ENCODE measurements around the gene SEC61G. TPM values are rescaled to one million over a fixed set of nuclear protein-coding genes. Genes with fewer than 3 reads are reported as not detected.
A peak's percentile ranks its signal among the peaks of the same experiment; 100 is the strongest.

The SEC61G gene
- 105 TPM for total RNA-seq

DNA sequence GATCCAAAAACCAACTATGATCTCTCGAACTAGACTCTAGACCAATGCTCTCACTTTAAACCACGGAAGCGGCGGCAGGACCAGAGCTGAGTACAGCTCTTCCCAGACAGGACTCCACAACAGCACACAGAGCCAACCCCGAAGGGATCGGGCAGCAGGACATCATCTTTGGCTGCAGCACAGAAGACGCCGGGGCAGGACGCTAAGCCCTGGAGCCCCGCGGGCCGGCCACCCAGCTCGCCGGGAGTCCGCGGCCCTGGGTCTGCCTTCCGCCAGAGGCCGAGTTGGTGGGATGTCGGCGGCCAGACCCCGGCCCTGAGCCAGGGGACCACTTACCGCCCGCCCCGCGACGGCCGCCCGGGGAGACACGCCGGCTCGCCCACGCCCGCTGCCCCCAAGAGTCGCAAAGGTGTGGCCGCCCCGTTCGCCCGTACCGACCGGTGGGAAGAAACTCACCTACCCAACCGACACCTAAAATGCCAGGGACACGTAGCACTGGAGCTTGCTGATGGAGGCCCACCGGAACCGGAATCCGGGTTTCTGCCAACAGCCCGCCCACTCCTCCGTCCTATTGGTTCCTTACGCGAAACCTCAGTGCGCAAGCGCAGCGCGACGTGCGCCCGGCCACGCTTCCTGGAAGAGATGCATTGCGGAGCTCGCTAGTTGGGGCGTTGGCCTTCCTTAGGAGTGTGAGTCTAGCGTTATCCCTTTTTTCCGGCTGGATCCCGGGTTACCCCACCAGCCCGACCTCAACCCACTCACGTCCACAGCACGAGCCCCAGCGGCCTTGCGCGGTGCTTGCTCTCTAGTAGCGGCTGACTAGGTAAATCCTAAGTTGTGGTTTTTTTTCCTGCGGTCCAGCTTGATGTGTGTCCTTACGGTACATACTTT, at the start of gene SEC61G:
Gene SEC61G, minus strand, starts transcription at position 510 of the 891 bp plus-strand sequence. CDS start 1,623 bp downstream, outside the sequence.
- DNase-seq = peak; percentile 99

DNA sequence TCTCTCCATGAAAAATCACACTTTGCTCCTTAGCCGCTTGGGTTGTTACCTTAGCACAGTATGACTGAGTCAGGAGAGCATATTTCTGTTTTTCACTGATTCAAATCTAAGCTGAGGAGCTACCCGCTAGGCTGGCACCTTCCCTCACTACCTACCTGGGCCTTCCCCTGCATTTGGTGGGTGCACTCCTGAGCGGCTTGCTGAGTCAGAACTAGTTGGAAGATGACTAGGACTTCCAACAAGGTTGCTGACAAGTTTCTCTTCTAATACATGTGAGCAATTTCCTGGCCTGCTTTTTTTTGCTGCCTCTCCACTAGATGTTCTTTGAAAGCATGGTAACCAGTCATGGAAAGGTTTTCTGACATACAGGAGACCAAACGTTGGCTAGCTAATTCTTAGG, 43.8 kb upstream of the SEC61G start:
- DNase-seq = no peak

DNA sequence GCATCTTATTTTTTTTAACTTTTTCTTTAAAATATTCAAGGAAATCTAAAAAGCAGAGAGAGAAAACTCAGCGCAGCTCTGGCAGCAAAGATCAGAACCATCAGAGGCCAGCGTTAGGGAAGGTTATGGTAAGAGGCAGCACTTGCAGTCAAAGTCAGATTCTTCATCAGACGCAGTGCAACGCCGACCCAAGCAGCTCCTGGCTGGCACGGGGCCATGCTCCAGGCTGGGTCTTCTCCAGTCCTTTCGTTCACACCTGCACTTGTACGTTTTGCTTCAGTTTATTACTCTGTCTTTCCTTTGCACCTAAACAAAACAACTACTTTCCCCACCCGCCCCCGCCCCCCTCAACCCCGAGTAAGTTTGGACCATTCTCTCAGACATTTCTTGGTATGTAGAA, 43.1 kb upstream of the SEC61G start:
- no peak for DNase-seq

DNA sequence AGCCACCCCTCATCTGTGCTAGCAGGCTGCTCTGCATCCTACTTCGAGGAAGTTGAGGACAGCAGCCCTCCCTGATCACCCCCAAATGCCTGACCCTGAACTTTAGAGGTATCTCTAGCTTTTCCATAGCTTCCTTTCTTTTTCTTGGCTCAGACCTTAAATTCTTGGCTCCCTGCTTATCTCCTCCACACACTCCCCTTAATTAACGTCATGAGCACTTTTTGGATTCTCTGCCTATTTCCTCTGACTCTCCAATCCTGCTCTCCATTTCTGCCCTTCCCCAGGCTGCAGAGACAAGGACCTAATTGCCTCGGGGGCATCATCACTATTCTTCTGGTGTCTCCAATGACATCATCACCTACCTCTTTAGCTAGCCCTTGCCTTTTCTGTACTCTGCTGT, 40.8 kb upstream of the SEC61G start:
- no peak for DNase-seq

DNA sequence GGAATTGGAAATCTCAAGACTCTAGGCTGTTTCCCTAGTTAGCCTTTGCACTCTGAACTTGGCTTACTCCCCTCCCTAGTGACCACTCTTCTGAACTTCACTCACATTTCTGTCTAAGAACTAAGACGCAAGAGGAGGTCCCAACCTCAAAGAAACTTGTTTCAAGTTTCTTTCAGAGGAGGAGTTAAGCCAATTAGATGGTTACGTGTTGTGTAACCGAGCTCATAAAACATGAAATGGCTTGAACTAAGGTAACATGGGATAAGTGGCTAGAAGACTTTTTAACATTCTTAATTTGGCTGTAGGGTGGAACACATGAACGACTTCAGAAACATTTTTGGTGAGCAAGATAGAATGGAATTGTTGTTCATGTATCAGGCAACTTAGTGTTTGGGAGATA, 39.5 kb upstream of the SEC61G start:
- no peak for DNase-seq

DNA sequence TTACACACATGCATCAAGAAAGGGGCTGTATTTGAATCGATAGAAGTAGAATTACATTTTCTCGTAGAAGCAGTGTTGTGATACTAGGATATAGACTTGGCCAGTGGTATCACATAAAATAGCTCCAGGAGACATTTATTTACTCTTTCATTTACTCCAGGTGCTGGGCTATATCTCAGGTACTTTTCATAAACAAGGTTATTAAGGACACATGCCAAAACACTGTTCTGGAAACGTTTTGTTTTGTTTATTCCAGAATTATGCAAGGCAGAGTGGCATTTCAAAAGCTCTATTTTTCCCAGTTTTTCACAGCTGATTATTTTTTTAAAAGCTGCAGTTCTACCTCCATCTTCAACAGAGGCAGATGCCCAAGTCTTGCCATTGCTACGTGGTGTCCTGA, 37.8 kb upstream of the SEC61G start:
- DNase-seq = no peak

DNA sequence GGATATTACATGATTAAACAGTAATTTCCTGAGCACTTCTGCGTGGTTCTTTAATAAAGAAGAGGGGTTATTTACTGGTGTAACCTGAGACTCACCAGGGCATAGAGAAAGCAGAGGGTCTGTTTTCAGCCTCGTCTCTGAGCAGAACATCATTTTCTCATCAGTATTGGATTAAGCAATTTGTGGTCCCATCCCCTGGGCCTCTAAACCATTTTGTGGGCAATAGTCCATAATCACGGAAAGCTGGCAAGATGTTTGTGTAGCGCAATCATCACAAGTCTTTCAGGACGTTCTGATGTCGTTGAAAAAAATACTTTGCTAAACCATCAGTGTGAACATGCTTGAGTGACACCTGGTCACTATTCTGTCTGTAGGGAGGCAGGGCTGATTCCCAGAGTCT, 37.1 kb upstream of the SEC61G start:
- DNase-seq = no peak

- no peak for DNase-seq
Measured at GRCh38 chr7:54792383-54792782, 33.4 kb upstream of the SEC61G start.

DNA sequence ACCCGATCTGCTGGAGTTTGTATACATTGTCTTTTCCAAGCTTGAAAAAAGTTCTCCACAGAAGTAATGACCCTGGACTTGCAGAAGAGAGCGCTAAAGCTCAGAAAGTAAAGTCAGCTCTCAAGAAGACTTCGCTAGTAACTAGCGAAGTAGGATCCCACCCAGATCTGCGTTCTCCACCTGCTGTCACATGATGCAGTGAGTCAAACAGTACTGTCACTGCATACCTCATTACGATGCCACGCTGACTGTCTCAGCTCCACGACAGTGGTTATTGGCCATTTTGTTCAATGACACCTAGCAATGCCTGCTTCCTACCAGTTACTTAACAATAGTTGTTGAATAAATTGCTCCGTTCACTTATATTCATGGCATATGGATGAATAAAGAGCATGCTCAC, 29.7 kb upstream of the SEC61G start:
- peak; percentile 87 for DNase-seq

DNA sequence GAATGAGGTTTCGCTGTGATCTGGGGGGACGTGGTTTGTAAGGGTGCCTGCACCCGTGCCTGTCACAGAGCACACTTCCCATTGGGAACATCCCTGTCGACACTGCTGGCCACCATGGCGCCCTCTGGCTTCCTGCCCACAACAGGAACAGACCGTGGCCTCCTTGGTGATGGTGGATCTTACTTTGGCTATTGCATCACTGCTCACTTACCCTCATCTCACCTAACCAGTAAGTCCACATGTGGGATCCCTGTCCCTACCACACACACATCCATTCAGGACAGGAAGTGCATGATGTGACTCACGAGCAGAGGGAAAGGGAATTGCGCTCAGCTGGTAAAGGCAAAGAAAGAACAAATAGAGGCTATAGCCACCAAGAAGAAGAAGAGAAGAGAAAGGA, 26.2 kb upstream of the SEC61G start:
- DNase-seq = no peak

GRCh38 chr7:54783952-54784351, 24.9 kb upstream of the SEC61G start:
- DNase-seq = peak; percentile 17

- DNase-seq = no peak
Measured at GRCh38 chr7:54782829-54783228, 23.8 kb upstream of the SEC61G start.

- DNase-seq = no peak
Measured at GRCh38 chr7:54782314-54782713, 23.3 kb upstream of the SEC61G start.

- DNase-seq = no peak
Measured at GRCh38 chr7:54781134-54781920, 22.3 kb upstream of the SEC61G start.

GRCh38 chr7:54780490-54780889, 21.5 kb upstream of the SEC61G start:
- no peak for DNase-seq

DNA sequence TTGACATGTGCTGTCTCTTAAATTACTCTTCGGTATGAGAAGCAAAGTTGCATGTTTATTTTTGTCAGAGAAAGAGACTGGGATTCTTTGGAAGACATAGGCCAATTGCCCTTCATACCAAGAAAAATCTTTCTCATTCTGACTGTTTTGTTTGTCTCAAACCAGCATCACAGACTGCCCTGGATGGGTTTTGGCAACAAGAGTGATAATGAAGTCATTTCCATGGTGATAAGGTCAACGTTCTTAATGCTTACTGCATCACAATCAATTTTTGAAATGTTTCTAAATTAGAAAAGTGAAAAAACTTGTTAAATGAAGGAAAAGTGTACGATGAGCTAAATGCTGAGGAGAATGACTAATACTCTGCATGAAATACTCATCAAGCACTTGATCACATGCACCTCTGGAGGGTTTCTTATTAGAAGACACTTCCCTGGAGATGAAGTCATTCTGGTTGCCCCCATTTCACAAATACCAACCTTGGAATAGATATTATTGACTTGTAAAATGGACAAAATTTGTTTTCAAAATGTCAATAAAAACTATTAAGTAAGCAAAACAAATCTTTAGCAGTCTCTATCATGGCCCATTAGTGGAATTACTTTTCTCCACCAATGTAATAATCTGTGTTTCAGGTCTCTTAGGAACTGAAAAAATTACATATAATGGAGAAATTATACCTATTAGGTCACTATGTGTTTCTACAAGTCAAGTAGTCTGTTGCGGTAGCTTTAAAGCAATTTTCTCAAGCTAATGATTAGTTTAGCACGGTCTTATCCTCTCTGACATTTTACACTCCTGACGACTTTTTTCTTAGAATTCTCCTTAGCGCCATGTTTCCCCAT, 19.9 kb upstream of the SEC61G start:
- DNase-seq = no peak

DNA sequence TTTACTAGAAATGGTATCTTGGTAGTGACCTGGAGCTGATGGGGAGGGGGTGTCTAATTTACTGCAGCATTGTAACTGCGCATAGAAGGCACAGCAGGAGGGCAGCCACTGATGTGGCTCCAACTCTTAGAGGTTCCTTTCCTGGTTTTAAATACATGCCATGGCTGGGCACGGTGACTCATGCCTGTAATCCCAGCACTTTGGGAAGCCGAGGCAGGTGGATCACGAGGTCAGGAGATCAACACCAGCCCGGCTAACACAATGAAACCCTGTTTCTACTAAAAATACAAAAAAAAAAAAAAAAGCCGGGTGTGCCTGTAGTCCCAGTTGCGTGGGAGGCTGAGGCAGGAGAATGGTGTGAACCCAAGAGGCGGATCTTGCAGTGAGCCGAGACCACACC, 19.2 kb upstream of the SEC61G start:
- DNase-seq = no peak

DNA sequence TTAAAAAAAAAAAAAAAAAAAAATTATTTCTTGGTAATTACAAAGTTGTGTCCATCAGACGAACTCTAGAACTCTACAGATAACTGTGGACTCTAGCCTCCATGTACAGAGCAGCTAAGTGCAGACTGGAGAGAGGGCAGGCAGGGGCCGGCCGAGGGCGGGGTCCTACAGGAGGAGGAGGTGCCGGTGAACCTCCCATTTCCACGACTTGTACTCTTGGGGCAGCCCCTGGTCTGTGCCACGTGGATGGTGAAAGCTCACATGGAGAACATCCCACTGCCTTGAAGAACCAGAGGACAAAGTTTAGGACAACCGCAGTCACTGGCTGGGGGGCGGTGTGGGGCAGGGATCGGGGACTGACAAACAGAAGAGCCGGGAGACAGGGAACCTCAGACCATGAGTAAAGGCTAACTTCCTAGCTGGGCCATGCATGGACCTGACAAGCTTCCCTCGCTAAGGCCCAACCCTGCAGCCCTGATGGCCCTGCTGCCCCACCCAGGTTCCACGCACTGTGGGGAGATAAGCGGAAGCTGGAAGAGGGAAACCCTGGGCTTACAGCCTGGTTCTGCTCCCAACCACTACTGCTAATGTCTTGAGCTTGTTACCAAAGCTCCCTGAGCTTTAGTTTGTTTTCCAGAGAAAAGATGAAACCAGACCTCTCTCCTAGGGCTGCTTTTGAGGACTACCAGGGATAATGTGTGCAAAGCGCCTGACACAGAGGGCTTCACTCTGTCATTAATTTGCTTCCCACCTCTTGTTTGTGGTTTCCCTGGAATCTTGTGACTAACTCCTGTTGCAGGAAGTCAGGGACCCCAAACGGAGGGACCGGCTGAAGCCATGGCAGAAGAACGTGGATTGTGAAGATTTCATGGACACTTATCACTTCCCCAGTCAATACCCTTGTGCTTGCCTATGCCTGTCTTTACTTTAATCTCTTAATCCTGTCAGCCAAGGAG, 16.1 kb upstream of the SEC61G start:
- no peak for DNase-seq

- DNase-seq = peak; percentile 92
Measured at GRCh38 chr7:54773472-54774399, 14.7 kb upstream of the SEC61G start.

DNA sequence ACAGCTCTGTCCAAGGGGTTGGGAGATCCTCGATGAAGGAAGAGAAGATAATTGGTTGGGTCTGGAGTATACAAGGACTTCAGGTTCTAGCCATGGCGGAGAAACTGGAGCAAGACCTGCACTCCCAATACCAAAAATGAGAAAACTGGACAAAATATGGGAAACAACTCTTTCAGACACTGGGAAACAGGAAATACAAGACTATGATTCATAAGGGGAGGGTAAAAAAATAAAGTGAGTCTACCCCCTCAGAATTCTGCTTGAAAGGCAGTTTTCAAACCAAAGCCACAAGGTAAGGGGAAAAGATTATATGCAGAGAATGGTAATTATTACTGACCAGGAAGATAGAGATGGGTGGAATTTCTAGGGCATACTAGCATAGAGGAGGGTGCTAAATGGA, 10.2 kb upstream of the SEC61G start:
- no peak for DNase-seq

All from tongue (tissue), 2 donors.